Measurements from ENCODE around the gene IL27RA. TPM values are rescaled to one million over a fixed set of nuclear protein-coding genes. Genes with fewer than 3 reads are reported as not detected.

IL27RA gene
- total RNA-seq, 1 experiment from 2014 or later, result 18.3 TPM

GRCh38 chr19:14051980-14052379 is 20.4 kb downstream of the IL27RA start:
- Histone ChIP-seq H3K9ac (ENCODE audit: low read length) (no peak overlapping the region), H3K36me3 (ENCODE audit: control insufficient read depth in 1 of 2, insufficient read depth in 2 of 2, low read length in 2 of 2) (peaks cover 0 to 6% of the 10 kb centered on the region in 2 experiments; a peak in 2 of 4 replicates), H3K4me2 (ENCODE audit: low read length) (no peak overlapping the region), H3K9me2 (ENCODE audit: insufficient read depth) (no peaks in the 10 kb centered on the region), H3K4me1 (ENCODE audit: control insufficient read depth in 1 of 2, insufficient read depth in 2 of 2, low read length in 2 of 2) (peaks cover 0 to 3% of the 10 kb centered on the region in 2 experiments; a peak in 1 of 4 replicates), H3K4me3 (replicated peaks in 1 of 2; ENCODE audit: low read depth in 1 of 2, low read length in 2 of 2) (no peak overlapping the region), H4K20me1 (ENCODE audit: insufficient read depth) (no peaks in the 10 kb centered on the region), H3K27ac (ENCODE audit: low read depth, low read length) (no peak overlapping the region), H3K79me2 (ENCODE audit: insufficient read depth, low read length) (no peaks in the 10 kb centered on the region), H2AFZ (ENCODE audit: low read depth, low read length, poor library complexity, severe bottlenecking) (no peak overlapping the region), H3K9me3 (ENCODE audit: control insufficient read depth in 1 of 2, insufficient read depth in 1 of 2, low read depth in 1 of 2, low read length in 2 of 2) (no peaks in the 10 kb centered on the region), H3K27me3 (ENCODE audit: insufficient read depth, low read length) (no peaks in the 10 kb centered on the region)
- intact Hi-C loops (cut with micrococcal nuclease), result no loop called here
- BruUV-seq (replicated peaks), result no TSS peak
- ChIA-PET POLR2A (no interaction called here), CTCF (interaction anchor here (1.3 kb wide), 1 partner anchor 8 kb away, joined by 6 read pairs; no protein-coding TSS in a partner anchor), RAD21 (ENCODE audit: low non-redundant PET in 1 of 2, low total read pairs in 2 of 2, uncharacterized antibody in 2 of 2, unreplicated experiment in 2 of 2) (no interaction called here)
- no peak for DNase-seq (ENCODE audit: low read depth, low spot score)
- TF ChIP-seq, protein P1, sequence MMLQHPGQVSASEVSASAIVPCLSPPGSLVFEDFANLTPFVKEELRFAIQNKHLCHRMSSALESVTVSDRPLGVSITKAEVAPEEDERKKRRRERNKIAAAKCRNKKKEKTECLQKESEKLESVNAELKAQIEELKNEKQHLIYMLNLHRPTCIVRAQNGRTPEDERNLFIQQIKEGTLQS (IDR thresholded peaks at IDR 0.05), result no peak
- no peak for TF ChIP-seq EZH2phosphoT487 (IDR thresholded peaks at IDR 0.05; ENCODE audit: borderline replicate concordance)
- no peak for TF ChIP-seq REST (IDR thresholded peaks at IDR 0.05; ENCODE audit: low read depth)
- TF ChIP-seq MAX (IDR thresholded peaks at IDR 0.05), result no peak
- TF ChIP-seq CBX3 (IDR thresholded peaks at IDR 0.05; ENCODE audit: low read depth), result no peak
- TF ChIP-seq SIN3A (IDR thresholded peaks at IDR 0.05; ENCODE audit: low read depth), result no peak
- no peak for TF ChIP-seq ZBTB33 (IDR thresholded peaks at IDR 0.05; ENCODE audit: extremely low read depth, insufficient replicate concordance, low read length)
- no peak for TF ChIP-seq YY1 (IDR thresholded peaks at IDR 0.05; ENCODE audit: extremely low read depth, insufficient replicate concordance, low read depth, low read length)
- no peak for TF ChIP-seq EZH2 (IDR thresholded peaks at IDR 0.05)
- TF ChIP-seq SRF (IDR thresholded peaks at IDR 0.05; ENCODE audit: low read depth), result no peak
- TF ChIP-seq POLR2AphosphoS5 (IDR thresholded peaks at IDR 0.05; ENCODE audit: low read depth, low read length), result no peak
- no peak for TF ChIP-seq EGR1 (IDR thresholded peaks at IDR 0.05; ENCODE audit: low read depth)
- no peak for TF ChIP-seq JUND (IDR thresholded peaks at IDR 0.05)
- TF ChIP-seq CEBPB (IDR thresholded peaks at IDR 0.05; ENCODE audit: low read depth), result no peak
- no peak for TF ChIP-seq CTCF (IDR thresholded peaks at IDR 0.05 in 2 of 3, conservative IDR thresholded peaks at IDR 0.05 in 1 of 3; ENCODE audit: borderline replicate concordance in 1 of 3, insufficient read depth in 1 of 3, low read depth in 2 of 3, low read length in 2 of 3)
- TF ChIP-seq POLR2A (IDR thresholded peaks at IDR 0.05; ENCODE audit: borderline replicate concordance, extremely low read depth, insufficient read depth, insufficient read length), result no peak
- no peak for TF ChIP-seq TCF7L2 (IDR thresholded peaks at IDR 0.05; ENCODE audit: borderline replicate concordance, extremely low read depth, insufficient read depth, insufficient read length)
- TF ChIP-seq ELF1 (IDR thresholded peaks at IDR 0.05; ENCODE audit: borderline replicate concordance, low read depth), result no peak
- TF ChIP-seq SP1 (IDR thresholded peaks at IDR 0.05; ENCODE audit: low read depth), result no peak
- TF ChIP-seq ZNF274 (IDR thresholded peaks at IDR 0.05; ENCODE audit: low read depth, low read length), result no peak
- no peak for ATAC-seq

Data from HCT116 (cell line).